GM12878 (cell line): ENCODE measurements around the gene PPP1R10. TPM values are rescaled to one million over a fixed set of nuclear protein-coding genes. Genes with fewer than 3 reads are reported as not detected.

Source experiments
- ATAC-seq: fragments of 200-7000 bp; cut with Tn5 transposase; 3 replicates; pipeline ENCODE4 v1.9.1; 2020; ENCODE audit warnings: mild to moderate bottlenecking, moderate library complexity
- BruUV-seq: library from RNA; stranded (reverse); fragments of 400-500 nt; replicated peaks from 2 replicates; lab custom pipeline; 2021; lab: Mats Ljungman, UMichigan
- CTCF ChIA-PET: fragments of 300-600 bp; sonication (Branson Sonifier 250); formaldehyde crosslinking; extraction: SDS; loops from one replicate; lab custom pipeline; 2021; ENCODE audit warnings: inconsistent platforms; lab: Yijun Ruan, JAX
- POLR2A ChIA-PET: fragments of 350-600 bp; formaldehyde crosslinking; extraction: SDS; loops from one replicate; lab custom pipeline; 2021; ENCODE audit warnings: inconsistent platforms; lab: Charles Lee
- RAD21 ChIA-PET: fragments of 300-600 bp; sonication (Branson Sonifier 250); formaldehyde crosslinking; loops from one replicate; lab custom pipeline; 2023; ENCODE audit warnings: antibody characterized with exemption; ENCODE audit not compliant: unreplicated experiment; lab: Charles Lee
- SMC1A ChIA-PET: fragments of 300-600 bp; sonication (Branson Sonifier 250); formaldehyde crosslinking; loops from one replicate; lab custom pipeline; 2023; ENCODE audit not compliant: unreplicated experiment, uncharacterized antibody; lab: Charles Lee
- DNase-seq: peaks from one replicate; pipeline ENCODE4 v3.0.0-alpha.2; 2011; ENCODE audit warnings: low read depth, low spot score
- FAIRE-seq: peaks from 3 replicates; lab custom pipeline; 2011; peaks lifted over from hg19 to GRCh38; lab: Jason Lieb, UNC
- H2AFZ ChIP-seq: 2 replicates; pipeline ENCODE4 v1.6.0; 2011; ENCODE audit warnings: low read depth, low read length, control low read depth; ENCODE audit not compliant: control insufficient read depth
- H3K27ac ChIP-seq: 2 replicates; pipeline ENCODE4 v1.5.1; 2011; ENCODE audit warnings: control low read depth; ENCODE audit not compliant: control insufficient read depth, insufficient read depth
- H3K27me3 ChIP-seq, 2 experiments: replicated peaks in 1 of 2; 2 replicates each; pipeline versions ENCODE4 v1.6.0 to v1.6.1; 2011; ENCODE audit warnings: low read length in 1 of 2; ENCODE audit not compliant: control insufficient read depth in 2 of 2, insufficient read depth in 2 of 2
- H3K36me3 ChIP-seq, 2 experiments: 2 replicates each; pipeline ENCODE4 v1.5.1; 2011; ENCODE audit warnings: low read length in 1 of 2; ENCODE audit not compliant: control insufficient read depth in 2 of 2, insufficient read depth in 2 of 2
- H3K4me1 ChIP-seq: 2 replicates; pipeline ENCODE4 v1.6.1; 2011; ENCODE audit warnings: mild to moderate bottlenecking, low read length, moderate library complexity, mixed read lengths; ENCODE audit not compliant: control insufficient read depth, insufficient read depth
- H3K4me2 ChIP-seq: 2 replicates; pipeline ENCODE4 v1.6.0; 2011; ENCODE audit warnings: control low read depth; ENCODE audit not compliant: control insufficient read depth, insufficient read depth
- H3K4me3 ChIP-seq: fragments of 200-600 bp; sonication (generic); 2 replicates; pipeline ENCODE4 v1.5.1; 2016
- H3K79me2 ChIP-seq: 2 replicates; pipeline ENCODE4 v1.6.0; 2011; ENCODE audit warnings: low read length; ENCODE audit not compliant: control insufficient read depth, insufficient read depth
- H3K9ac ChIP-seq: 2 replicates; pipeline ENCODE4 v1.8.0; 2011; ENCODE audit warnings: low read length, control low read depth, mixed read lengths; ENCODE audit not compliant: control insufficient read depth, insufficient read depth
- H3K9me3 ChIP-seq: replicated peaks from 3 replicates; pipeline ENCODE4 v1.5.1; 2011; ENCODE audit warnings: mild to moderate bottlenecking, low read length; ENCODE audit not compliant: control insufficient read depth, insufficient read depth
- H4K20me1 ChIP-seq: 2 replicates; pipeline ENCODE4 v1.6.0; 2011; ENCODE audit not compliant: control insufficient read depth, insufficient read depth
- IKZF1 ChIP-seq: fragments of 450-650 bp; conservative IDR thresholded peaks from 2 replicates; pipeline ENCODE4 v1.6.1; 2017; ENCODE audit warnings: antibody characterized with exemption, mild to moderate bottlenecking
- MXI1 ChIP-seq: fragments of 150-350 bp; IDR thresholded peaks from 2 replicates; pipeline ENCODE4 v1.6.1; 2011; ENCODE audit warnings: low read depth, mild to moderate bottlenecking, inconsistent platforms, low read length, improper control_type of control experiment
- MYC ChIP-seq: IDR thresholded peaks from 2 replicates; pipeline ENCODE4 v1.6.1; 2011; ENCODE audit warnings: mild to moderate bottlenecking, low read length, moderate library complexity, inconsistent platforms; ENCODE audit not compliant: insufficient read depth, insufficient replicate concordance, insufficient read length, severe bottlenecking
- PML ChIP-seq: IDR thresholded peaks from 2 replicates; pipeline ENCODE4 v1.6.1; 2012; ENCODE audit warnings: low read length, inconsistent platforms
- POLR2AphosphoS5 ChIP-seq: IDR thresholded peaks from 2 replicates; pipeline ENCODE4 v1.6.1; 2011; ENCODE audit warnings: mild to moderate bottlenecking, low read length, inconsistent platforms
- RAD21 ChIP-seq: IDR thresholded peaks from 2 replicates; pipeline ENCODE4 v1.6.1; 2011; ENCODE audit warnings: mild to moderate bottlenecking, low read depth, low read length, moderate library complexity; ENCODE audit not compliant: insufficient read depth
- RCOR1 ChIP-seq: conservative IDR thresholded peaks from 2 replicates; pipeline ENCODE4 v1.6.1; 2012; ENCODE audit warnings: low read depth, low read length, improper control_type of control experiment
- RELB ChIP-seq: fragments of 450-650 bp; IDR thresholded peaks from 2 replicates; pipeline ENCODE4 v1.6.1; 2017; ENCODE audit warnings: low read depth, mild to moderate bottlenecking, moderate library complexity
- RUNX3 ChIP-seq: IDR thresholded peaks from 2 replicates; pipeline ENCODE4 v1.6.1; 2012; ENCODE audit warnings: low read length, inconsistent platforms
- SIN3A ChIP-seq: IDR thresholded peaks from 2 replicates; pipeline ENCODE4 v1.6.1; 2012; ENCODE audit warnings: low read depth, low read length, improper control_type of control experiment
- WGBS: methylation state at CpG from one replicate; pipeline ENCODE4 v1.1.6; 2016; ENCODE audit warnings: low lambda C conversion rate; ENCODE audit not compliant: insufficient replicate concordance, insufficient coverage; ENCODE audit errors: missing lambda C conversion rate; 5-methylcytosine and 5-hydroxymethylcytosine counted together
- in situ Hi-C: fragments of 300-500 bp; cut with MboI; formaldehyde crosslinking; loops from 9 replicates; pipeline ENCODE4 v1.14.3; 2018; ENCODE audit warnings: mixed read lengths
- intact Hi-C: fragments of 100-400 bp; cut with micrococcal nuclease; formaldehyde crosslinking; loops from one replicate; pipeline ENCODE4 v1.14.2; 2022; ENCODE audit not compliant: unreplicated experiment
- polyA plus RNA-seq, 11 experiments: library from polyadenylated mRNA; depleted of rRNA in 4 of 11; unstranded in 6 of 11; stranded (reverse) in 5 of 11; fragments of >200 nt; fragmentation: Nextera tagmentation in 4 of 11; fragmentation: Illumina TruSeq in 1 of 11; extraction: Ambion mirVana in 4 of 11; extraction: Trizol in 1 of 11; gene quantifications; 1 replicate in 1 of 11; 2 replicates in 10 of 11; pipeline versions ENCODE4 v1.2.1 to v1.2.3, GENCODE V29; 2011 to 2016; ENCODE audit warnings: inconsistent platforms in 2 of 11, missing spikeins in 2 of 11, low read depth in 1 of 11
- total RNA-seq, 4 experiments: library from RNA; depleted of rRNA in 3 of 4; stranded (reverse); fragments of >200 nt in 3 of 4; fragmentation: Illumina TruSeq in 1 of 4; extraction: Trizol in 1 of 4; gene quantifications; 2 replicates each; pipeline versions ENCODE4 v1.2.1 to v1.2.3, GENCODE V29; 2013 to 2021
- TF ChIP-seq, protein P1 (sequence below): IDR thresholded peaks from 2 replicates; pipeline ENCODE4 v1.6.1; 2011; ENCODE audit warnings: borderline replicate concordance, low read depth, mild to moderate bottlenecking, moderate library complexity, low read length; ENCODE audit not compliant: insufficient read depth, poor library complexity, severe bottlenecking
- TF ChIP-seq, protein P2 (sequence below): fragments of 450-650 bp; IDR thresholded peaks from 2 replicates; pipeline ENCODE4 v1.6.1; 2017; ENCODE audit warnings: mild to moderate bottlenecking, moderate library complexity
- TF ChIP-seq, protein P3 (sequence below): IDR thresholded peaks from 2 replicates; pipeline ENCODE4 v1.6.1; 2012; ENCODE audit warnings: low read depth, low read length, improper control_type of control experiment

Gene PPP1R10
- total and polyA plus RNA-seq, 10 of the 15 experiments (the other 5 are each of a cell fraction or from before 2014, with no cell fraction given): 11.3 to 83.8 (median 41.2) TPM

- POLR2A ChIA-PET: interaction anchor here (0.5 to 2.0 kb wide), 21 partner anchors 9 to 555 kb away, joined by 3 to 11 read pairs (median 4); partner anchors contain the start of genes ABCF1, ATAT1, DHX16 and NRM
- TSS peak; percentile 86 for BruUV-seq
- CTCF ChIA-PET: interaction anchor here (0.6 to 2.1 kb wide), 13 partner anchors 11 to 259 kb away, joined by 3 to 8 read pairs (median 5); partner anchors contain the start of genes DHX16 and PRR3
- under 1% methylated on average over 34 of the region's 34 CpGs for WGBS
- Histone ChIP-seq H3K4me3 (peak within 1 kb of the TSS; percentile 80), H3K9ac (peak within 1 kb of the TSS; percentile 100), H3K79me2 (peaks cover 59% of the 10 kb centered on the region), H3K4me1 (peaks cover 3% of the 10 kb centered on the region), H3K36me3 (peaks cover 5 to 36% of the 10 kb centered on the region in 2 experiments; a peak in 3 of 4 replicates), H3K9me3 (no peaks in the 10 kb centered on the region; the same call in 2 of the 3 replicates), H3K27me3 (no peaks in the 10 kb centered on the region), H2AFZ (peak within 1 kb of the TSS; percentile 99), H3K27ac (peak within 1 kb of the TSS; percentile 99), H4K20me1 (0 out of 2 replicates have a peak, but pooled peaks cover 6% of the 10 kb centered on the region), H3K4me2 (peak within 1 kb of the TSS; percentile 94)
- SMC1A ChIA-PET: interaction anchor here (0.8 to 2.8 kb wide), 13 partner anchors 9 to 296 kb away, joined by 3 to 12 read pairs (median 4); partner anchors contain the start of genes ATAT1, C6orf136, DHX16 and VARS2
- intact Hi-C loops (loop anchor here (1.0 to 2.0 kb wide), 3 partner anchors 55 to 100 kb away; partner anchors contain the start of genes DHX16, GNL1, MDC1 and PRR3), in situ Hi-C loops (loop anchor here (5.0 kb wide), 1 partner anchor 100 kb away; the partner anchor contains the start of gene MDC1)
- RAD21 ChIA-PET: interaction anchor here (0.9 to 1.5 kb wide), 2 partner anchors 88 to 113 kb away, joined by 4 to 8 read pairs; no protein-coding TSS in a partner anchor
- ATAC-seq (peak; percentile 79), FAIRE-seq (no peak), DNase-seq (peak; percentile 99)
- TF ChIP-seq POLR2AphosphoS5 (peak; percentile 2; the same call in 1 of the 2 replicates), RELB (peak; percentile 77; the same call in 1 of the 2 replicates), PML (peak; percentile 59), RAD21 (no peak), RUNX3 (peak; percentile 24; the same call in 1 of the 2 replicates), SIN3A (peak; percentile 91; the same call in 1 of the 2 replicates), IKZF1 (peak; percentile 81), RCOR1 (no peak), MXI1 (peak; percentile 99), MYC (peak; percentile 87)
- TF ChIP-seq, protein P1, sequence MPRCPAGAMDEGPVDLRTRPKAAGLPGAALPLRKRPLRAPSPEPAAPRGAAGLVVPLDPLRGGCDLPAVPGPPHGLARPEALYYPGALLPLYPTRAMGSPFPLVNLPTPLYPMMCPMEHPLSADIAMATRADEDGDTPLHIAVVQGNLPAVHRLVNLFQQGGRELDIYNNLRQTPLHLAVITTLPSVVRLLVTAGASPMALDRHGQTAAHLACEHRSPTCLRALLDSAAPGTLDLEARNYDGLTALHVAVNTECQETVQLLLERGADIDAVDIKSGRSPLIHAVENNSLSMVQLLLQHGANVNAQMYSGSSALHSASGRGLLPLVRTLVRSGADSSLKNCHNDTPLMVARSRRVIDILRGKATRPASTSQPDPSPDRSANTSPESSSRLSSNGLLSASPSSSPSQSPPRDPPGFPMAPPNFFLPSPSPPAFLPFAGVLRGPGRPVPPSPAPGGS: no peak
- TF ChIP-seq, protein P2, sequence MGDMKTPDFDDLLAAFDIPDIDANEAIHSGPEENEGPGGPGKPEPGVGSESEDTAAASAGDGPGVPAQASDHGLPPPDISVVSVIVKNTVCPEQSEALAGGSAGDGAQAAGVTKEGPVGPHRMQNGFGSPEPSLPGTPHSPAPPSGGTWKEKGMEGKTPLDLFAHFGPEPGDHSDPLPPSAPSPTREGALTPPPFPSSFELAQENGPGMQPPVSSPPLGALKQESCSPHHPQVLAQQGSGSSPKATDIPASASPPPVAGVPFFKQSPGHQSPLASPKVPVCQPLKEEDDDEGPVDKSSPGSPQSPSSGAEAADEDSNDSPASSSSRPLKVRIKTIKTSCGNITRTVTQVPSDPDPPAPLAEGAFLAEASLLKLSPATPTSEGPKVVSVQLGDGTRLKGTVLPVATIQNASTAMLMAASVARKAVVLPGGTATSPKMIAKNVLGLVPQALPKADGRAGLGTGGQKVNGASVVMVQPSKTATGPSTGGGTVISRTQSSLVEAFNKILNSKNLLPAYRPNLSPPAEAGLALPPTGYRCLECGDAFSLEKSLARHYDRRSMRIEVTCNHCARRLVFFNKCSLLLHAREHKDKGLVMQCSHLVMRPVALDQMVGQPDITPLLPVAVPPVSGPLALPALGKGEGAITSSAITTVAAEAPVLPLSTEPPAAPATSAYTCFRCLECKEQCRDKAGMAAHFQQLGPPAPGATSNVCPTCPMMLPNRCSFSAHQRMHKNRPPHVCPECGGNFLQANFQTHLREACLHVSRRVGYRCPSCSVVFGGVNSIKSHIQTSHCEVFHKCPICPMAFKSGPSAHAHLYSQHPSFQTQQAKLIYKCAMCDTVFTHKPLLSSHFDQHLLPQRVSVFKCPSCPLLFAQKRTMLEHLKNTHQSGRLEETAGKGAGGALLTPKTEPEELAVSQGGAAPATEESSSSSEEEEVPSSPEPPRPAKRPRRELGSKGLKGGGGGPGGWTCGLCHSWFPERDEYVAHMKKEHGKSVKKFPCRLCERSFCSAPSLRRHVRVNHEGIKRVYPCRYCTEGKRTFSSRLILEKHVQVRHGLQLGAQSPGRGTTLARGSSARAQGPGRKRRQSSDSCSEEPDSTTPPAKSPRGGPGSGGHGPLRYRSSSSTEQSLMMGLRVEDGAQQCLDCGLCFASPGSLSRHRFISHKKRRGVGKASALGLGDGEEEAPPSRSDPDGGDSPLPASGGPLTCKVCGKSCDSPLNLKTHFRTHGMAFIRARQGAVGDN: peak; percentile 96
- TF ChIP-seq, protein P3, sequence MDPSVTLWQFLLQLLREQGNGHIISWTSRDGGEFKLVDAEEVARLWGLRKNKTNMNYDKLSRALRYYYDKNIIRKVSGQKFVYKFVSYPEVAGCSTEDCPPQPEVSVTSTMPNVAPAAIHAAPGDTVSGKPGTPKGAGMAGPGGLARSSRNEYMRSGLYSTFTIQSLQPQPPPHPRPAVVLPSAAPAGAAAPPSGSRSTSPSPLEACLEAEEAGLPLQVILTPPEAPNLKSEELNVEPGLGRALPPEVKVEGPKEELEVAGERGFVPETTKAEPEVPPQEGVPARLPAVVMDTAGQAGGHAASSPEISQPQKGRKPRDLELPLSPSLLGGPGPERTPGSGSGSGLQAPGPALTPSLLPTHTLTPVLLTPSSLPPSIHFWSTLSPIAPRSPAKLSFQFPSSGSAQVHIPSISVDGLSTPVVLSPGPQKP: peak; percentile 89
Measured at GRCh38 chr6:30617565-30618269, 674 bp upstream of the PPP1R10 start, which contains the start of gene MRPS18B. Gene MRPS18B, plus strand, starts transcription at chr6:30617840. Its CDS starts 26 bp downstream, at chr6:30617866.
